ENCODE measurements around the gene MEF2A. TPM values are rescaled to one million over a fixed set of nuclear protein-coding genes. Genes with fewer than 3 reads are reported as not detected.
"Not testable (repeated sequence)": the region's sequence is repeated elsewhere in the genome, so short reads cannot be mapped to it uniquely, and the experiment has no call there.

MEF2A gene
- total RNA-seq, 3 donors from 2014 or later: 33.5 to 61.7 (median 34.7) TPM

GRCh38 chr15:99651023-99651807, 85.4 kb downstream of the MEF2A start:
- no peak for ATAC-seq
- H3K9me3 ChIP-seq: peaks cover 9% of the 10 kb centered on the region
- H3K36me3 ChIP-seq (ENCODE audit: low read depth): no peaks in the 10 kb centered on the region
- no peak overlapping the region for H3K4me3 ChIP-seq
- no peak for TF ChIP-seq CTCF (IDR thresholded peaks at IDR 0.05)
- H3K4me1 ChIP-seq (ENCODE audit: low read depth): no peaks in the 10 kb centered on the region
- intact Hi-C loops (cut with DNase I, micrococcal nuclease): no loop called here
- no peak for DNase-seq

- intact Hi-C loops (cut with DNase I, micrococcal nuclease): no loop called here
- Histone ChIP-seq H3K9me3 (no peaks in the 10 kb centered on the region), H3K36me3 (ENCODE audit: low read depth) (no peaks in the 10 kb centered on the region), H3K4me3 (no peak overlapping the region), H3K4me1 (ENCODE audit: low read depth) (no peaks in the 10 kb centered on the region)
- ATAC-seq (no peak), DNase-seq (no peak)
- no peak for TF ChIP-seq CTCF (IDR thresholded peaks at IDR 0.05)
Observed at GRCh38 chr15:99656205-99656604, 90.4 kb downstream of the MEF2A start.

- no peak for TF ChIP-seq CTCF (IDR thresholded peaks at IDR 0.05)
- no peak overlapping the region for H3K4me3 ChIP-seq
- ATAC-seq: no peak
- H3K9me3 ChIP-seq: no peaks in the 10 kb centered on the region
- H3K36me3 ChIP-seq (ENCODE audit: low read depth): no peaks in the 10 kb centered on the region
- no peak for DNase-seq
- H3K4me1 ChIP-seq (ENCODE audit: low read depth): no peaks in the 10 kb centered on the region
- intact Hi-C loops (cut with DNase I, micrococcal nuclease): no loop called here
Observed at GRCh38 chr15:99657996-99658395, 92.2 kb downstream of the MEF2A start.

- Histone ChIP-seq H3K4me3 (no peak overlapping the region), H3K36me3 (ENCODE audit: low read depth) (no peaks in the 10 kb centered on the region), H3K4me1 (ENCODE audit: low read depth) (no peaks in the 10 kb centered on the region), H3K9me3 (no peaks in the 10 kb centered on the region)
- intact Hi-C loops (cut with DNase I, micrococcal nuclease): no loop called here
- no peak for TF ChIP-seq CTCF (IDR thresholded peaks at IDR 0.05)
- no peak for DNase-seq
- no peak for ATAC-seq
Observed at GRCh38 chr15:99662903-99663302, 97.1 kb downstream of the MEF2A start.

GRCh38 chr15:99666073-99666472, 100.3 kb downstream of the MEF2A start:
- intact Hi-C loops (cut with DNase I, micrococcal nuclease); ATAC-seq; H3K4me1 ChIP-seq (ENCODE audit: low read depth); H3K9me3 ChIP-seq; H3K4me3 ChIP-seq; DNase-seq; H3K36me3 ChIP-seq (ENCODE audit: low read depth): not testable (repeated sequence)

GRCh38 chr15:99668533-99669182, 102.9 kb downstream of the MEF2A start:
- no peaks in the 10 kb centered on the region for H3K36me3 ChIP-seq (ENCODE audit: low read depth)
- TF ChIP-seq CTCF (IDR thresholded peaks at IDR 0.05): no peak
- no peaks in the 10 kb centered on the region for H3K9me3 ChIP-seq
- ATAC-seq (no peak), DNase-seq (no peak)
- H3K4me1 ChIP-seq (ENCODE audit: low read depth): no peaks in the 10 kb centered on the region
- no peak overlapping the region for H3K4me3 ChIP-seq
- intact Hi-C loops (cut with DNase I, micrococcal nuclease): no loop called here

Data from mucosa of descending colon (tissue), 3 donors.